Measurements from ENCODE around the gene CLIP1.
"Not testable (repeated sequence)": the region's sequence is repeated elsewhere in the genome, so short reads cannot be mapped to it uniquely, and the experiment has no call there.

CLIP1 gene

GRCh38 chr12:122310626-122311333, 111.7 kb downstream of the CLIP1 start:
- DNase-seq (ENCODE audit: low read depth), result no peak

DNA sequence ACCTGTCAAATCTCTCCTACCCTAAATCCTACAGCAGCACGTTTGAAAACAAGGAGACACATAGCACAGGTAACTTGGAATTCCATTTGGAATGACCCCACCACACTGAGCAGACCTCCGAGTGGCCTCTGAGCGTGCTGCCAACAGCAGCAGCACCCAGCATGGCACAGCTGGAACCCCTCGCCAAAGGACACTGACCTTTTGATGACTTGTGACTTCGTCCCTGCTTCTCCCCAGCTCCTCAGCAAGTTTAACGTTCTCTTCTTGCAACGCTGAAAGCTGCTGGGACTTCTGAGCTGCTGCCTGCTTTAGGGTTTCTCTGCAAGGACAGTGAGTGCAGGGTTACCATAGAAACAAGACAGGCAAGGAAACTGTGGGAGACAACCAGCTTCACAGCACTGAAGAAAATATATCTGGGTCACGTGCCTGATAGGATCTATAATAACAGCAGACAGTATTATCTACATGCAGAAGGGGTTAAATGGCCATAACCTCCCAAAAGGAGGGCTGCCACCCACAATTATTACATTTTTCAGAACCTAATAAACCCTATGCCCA, 112.8 kb downstream of the CLIP1 start:
- DNase-seq (ENCODE audit: low read depth), result no peak

- DNase-seq (ENCODE audit: low read depth), result no peak
These were observed 113.7 kb downstream of the CLIP1 start for GRCh38 chr12:122308811-122309210.

GRCh38 chr12:122306407-122306806, 116.1 kb downstream of the CLIP1 start:
- no peak for DNase-seq (ENCODE audit: low read depth)

DNA sequence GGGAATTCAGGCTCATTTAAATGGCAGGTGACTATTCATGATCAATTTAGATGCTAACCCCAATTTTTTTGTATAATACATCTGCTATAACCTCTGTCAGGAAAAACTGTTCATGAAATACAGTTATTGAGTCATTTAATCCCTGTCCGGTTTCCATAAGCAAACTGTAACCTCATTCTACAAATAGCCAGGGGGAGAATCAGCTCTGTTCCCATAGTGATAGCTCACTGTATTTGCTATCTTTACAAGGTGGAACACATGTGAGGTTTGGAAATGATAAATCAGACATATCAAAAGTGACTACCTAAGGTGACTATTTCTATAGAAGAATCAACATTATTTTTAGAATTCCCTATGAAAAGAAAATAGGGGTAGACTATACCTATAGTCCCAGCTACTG, 117.5 kb downstream of the CLIP1 start:
- no peak for DNase-seq (ENCODE audit: low read depth)

DNA sequence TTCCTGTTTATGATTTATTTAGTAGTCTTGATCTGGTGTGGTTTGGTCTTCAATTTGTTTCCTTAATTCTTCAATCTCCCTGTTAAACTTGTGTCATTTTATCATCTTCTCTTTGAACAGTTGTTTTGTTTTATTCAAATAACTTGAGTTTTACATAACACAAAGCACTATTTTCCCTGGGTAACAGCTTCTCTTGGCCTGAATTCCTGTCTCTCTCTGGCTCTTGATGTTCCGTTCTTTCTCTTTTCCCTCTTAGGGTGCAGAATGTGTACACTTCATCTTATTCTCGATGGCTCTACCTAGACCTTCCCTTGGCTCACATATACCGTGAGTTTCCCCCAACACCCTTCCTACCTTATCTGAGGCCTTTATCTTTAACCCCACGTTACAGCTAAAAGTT, 119.4 kb downstream of the CLIP1 start:
- DNase-seq (ENCODE audit: low read depth), result no peak

GRCh38 chr12:122298071-122298748, 124.3 kb downstream of the CLIP1 start:
- DNase-seq (ENCODE audit: low read depth), result no peak

GRCh38 chr12:122297494-122297893, 125.0 kb downstream of the CLIP1 start:
- DNase-seq (ENCODE audit: low read depth), result no peak

GRCh38 chr12:122295877-122296276, 126.6 kb downstream of the CLIP1 start:
- no peak for DNase-seq (ENCODE audit: low read depth)

DNA sequence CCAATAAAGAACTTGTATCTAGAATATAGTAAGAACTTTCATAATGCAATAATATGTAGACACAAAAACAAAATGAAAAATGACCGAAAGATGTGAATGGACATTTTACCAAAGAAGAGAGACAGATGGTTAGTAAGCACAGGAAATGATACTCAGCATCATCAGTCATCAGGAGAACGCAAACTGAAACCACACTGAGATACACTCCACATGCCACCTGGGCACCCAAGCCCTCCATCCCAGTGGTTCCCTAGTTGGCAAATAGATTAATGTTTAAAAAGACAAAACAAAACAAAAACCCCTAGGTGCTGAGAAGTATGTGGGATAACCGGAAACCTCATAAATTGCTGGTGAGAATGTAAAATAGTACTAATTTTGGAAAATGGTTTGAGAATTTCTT, 129.4 kb downstream of the CLIP1 start:
- no peak for DNase-seq (ENCODE audit: low read depth)

- no peak for DNase-seq (ENCODE audit: low read depth)
These were observed 131.0 kb downstream of the CLIP1 start for GRCh38 chr12:122291431-122291830.

DNA sequence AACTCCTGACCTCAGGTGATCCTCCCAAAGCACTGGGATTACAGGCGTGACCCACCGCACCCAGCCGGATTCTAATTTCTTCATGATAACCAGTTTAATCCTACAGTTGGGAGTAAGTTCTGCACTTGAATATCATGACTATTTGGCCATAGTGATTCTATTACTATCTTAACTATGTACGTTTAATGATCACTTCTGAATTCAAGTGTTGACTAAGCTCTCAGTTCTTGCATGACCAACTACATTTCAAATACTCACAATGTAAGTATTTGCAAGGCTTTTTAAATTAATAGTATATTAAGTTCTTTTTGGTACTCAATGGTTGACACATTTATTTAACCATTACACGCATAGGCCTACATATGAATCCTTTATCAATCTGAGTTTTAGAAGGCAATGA, 138.8 kb downstream of the CLIP1 start:
- no peak for DNase-seq (ENCODE audit: low read depth)

DNA sequence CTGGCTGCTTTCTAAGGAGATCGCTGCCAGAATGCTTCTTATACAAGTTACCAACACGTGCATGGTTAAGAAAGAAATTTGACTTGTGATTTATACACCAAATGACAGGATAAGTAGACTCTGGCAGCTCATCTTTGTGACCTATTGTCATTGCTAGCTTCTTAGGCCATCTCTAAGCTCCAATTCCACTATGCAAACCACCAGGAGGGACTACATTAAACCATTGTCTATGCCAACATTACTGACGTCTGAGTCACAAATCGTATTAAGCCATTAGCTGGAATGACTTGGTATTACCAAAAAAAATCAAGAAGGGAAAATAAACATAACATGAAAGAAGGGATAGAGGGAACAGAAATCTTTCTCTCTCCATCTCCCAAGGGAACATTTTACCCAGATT, 140.4 kb downstream of the CLIP1 start:
- no peak for DNase-seq (ENCODE audit: low read depth)

GRCh38 chr12:122276242-122276641, 146.2 kb downstream of the CLIP1 start:
- DNase-seq (ENCODE audit: low read depth), result no peak

- DNase-seq (ENCODE audit: low read depth), result no peak
These were observed 147.0 kb downstream of the CLIP1 start for GRCh38 chr12:122275459-122275858.

GRCh38 chr12:122266230-122266901, 156.1 kb downstream of the CLIP1 start, which contains the start of gene VPS33A:
Gene VPS33A (minus strand): TSS chr12:122266494. CDS start chr12:122266408, 86 bp downstream.
- peak; percentile 88 for DNase-seq (ENCODE audit: low read depth)

GRCh38 chr12:122265886-122266229, 156.6 kb downstream of the CLIP1 start:
- DNase-seq (ENCODE audit: low read depth), result no peak

DNA sequence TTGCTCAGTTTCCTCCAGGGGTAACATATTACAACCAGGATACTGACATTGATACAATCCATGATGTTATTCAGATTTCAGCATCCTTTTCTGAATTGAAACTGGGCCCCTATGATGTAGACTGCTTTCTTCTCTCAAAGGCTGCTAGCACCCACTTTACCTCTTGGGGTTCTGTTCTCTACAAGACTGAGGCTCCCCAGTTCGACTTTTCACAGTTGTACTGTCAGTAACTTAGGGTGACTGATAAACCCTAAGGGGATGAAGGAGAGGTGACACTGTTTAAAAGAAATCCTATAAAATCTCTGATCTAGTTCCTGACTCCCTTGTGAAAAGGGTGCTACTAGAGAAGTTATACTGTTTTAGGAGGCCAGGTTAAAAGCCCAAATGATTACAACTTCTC, 157.0 kb downstream of the CLIP1 start:
- no peak for DNase-seq (ENCODE audit: low read depth)

DNA sequence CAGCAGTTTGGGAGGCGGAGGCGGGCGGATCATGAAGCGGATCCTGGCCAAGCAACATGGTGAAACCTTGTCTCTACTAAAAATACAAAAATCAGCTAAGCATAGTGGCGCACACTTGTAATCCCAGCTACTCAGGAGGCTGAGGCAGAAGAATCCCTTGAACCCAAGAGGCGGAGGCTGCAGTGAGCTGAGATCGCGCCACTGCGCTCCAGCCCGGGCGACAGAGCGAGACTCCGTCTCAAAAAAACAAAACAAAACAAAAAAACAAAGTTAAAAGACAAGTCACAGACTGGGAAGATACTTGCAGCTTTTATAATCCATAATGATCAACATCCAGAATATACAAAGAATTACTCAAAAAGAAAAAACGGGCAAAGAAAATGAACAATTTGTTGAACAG, 161.7 kb downstream of the CLIP1 start:
- DNase-seq (ENCODE audit: low read depth), result not testable (repeated sequence)

DNA sequence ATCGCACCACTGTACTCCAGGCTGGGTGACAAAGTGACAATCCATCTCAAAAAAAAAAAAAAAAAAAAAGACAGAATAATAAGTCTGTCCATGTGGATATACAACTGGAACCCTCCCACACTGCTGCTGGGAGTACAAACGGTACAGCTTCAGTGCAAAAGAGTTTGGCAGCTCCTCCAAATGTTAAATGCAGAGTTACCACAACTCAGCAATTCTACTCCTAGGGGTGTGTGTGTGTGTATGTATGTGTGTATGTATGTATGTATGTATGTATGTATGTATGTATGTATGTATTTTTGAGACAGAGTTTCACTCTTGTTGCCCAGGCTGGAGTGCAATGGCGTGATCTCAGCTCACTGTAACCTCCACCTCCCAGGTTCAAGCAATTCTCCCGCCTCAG, 163.5 kb downstream of the CLIP1 start:
- not testable (repeated sequence) for DNase-seq (ENCODE audit: low read depth)

DNA sequence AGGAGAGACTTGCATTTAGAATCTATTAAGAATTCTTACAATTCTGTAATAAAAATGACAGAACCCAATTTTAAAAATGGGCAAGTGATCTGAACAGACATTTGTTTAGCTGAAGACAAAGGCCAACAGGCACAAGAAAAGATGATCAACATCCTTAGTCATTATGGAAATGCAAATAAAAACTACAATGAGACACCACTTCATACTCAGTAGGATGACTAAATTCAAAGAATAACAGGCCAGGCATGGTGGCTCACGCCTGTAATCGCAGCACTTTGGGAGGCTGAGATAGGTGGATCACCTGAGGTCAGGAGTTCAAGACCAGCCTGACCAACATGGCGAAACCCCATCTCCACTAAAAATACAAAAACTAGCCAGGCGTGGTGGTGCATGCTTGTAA, 164.0 kb downstream of the CLIP1 start:
- not testable (repeated sequence) for DNase-seq (ENCODE audit: low read depth)

DNA sequence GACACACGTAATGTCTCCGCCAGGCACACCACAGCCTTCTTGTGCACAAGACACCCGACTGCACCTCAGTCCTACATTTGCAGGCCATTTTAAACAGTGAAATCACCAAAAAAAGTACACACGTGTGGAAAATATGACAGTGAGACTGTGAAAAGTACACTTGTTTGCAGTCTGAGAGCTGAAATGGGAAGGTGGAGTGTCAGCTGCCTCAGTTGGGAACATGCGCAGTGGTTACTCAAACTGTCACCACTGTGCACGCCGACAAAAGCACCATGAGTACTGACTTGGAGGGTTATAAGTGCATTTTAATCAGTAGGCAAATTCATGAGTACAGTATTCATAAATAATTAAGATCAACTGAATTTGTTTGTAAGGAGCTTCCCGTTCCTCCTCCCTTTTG, 171.9 kb downstream of the CLIP1 start:
- no peak for DNase-seq (ENCODE audit: low read depth)

GRCh38 chr12:122250047-122250446, 172.4 kb downstream of the CLIP1 start:
- no peak for DNase-seq (ENCODE audit: low read depth)

All from activated T-helper 1 cell treated with Interleukin-2 at 50 U/mL for 16 hours (primary cell).